Endodermal cell (in vitro differentiated cells): ENCODE results near the gene RS1. TPM values are rescaled to one million over a fixed set of nuclear protein-coding genes. Genes with fewer than 3 reads are reported as not detected.

Source experiments
- DNase-seq: peaks from one replicate; pipeline ENCODE4 v3.0.0-alpha.2; 2017
- H3K27ac ChIP-seq: 2 replicates; pipeline ENCODE4 v1.5.1; 2013; ENCODE audit warnings: mild to moderate bottlenecking, low read depth, low read length, moderate library complexity
- H3K27me3 ChIP-seq: 2 replicates; pipeline ENCODE4 v1.6.1; 2013; ENCODE audit warnings: mild to moderate bottlenecking, low read length, moderate library complexity; ENCODE audit not compliant: insufficient read depth, control insufficient read depth, poor library complexity, severe bottlenecking
- H3K36me3 ChIP-seq: 2 replicates; pipeline ENCODE4 v1.7.0; 2013; ENCODE audit warnings: mild to moderate bottlenecking, low read length, moderate library complexity; ENCODE audit not compliant: control insufficient read depth, insufficient read depth
- H3K4me1 ChIP-seq: one replicate; pipeline ENCODE4 v1.7.0; 2013; ENCODE audit warnings: low read length; ENCODE audit not compliant: control insufficient read depth, insufficient read depth
- H3K4me3 ChIP-seq: 2 replicates; pipeline ENCODE4 v1.5.1; 2013; ENCODE audit warnings: mild to moderate bottlenecking, low read length, moderate library complexity
- H3K9ac ChIP-seq: 2 replicates; pipeline ENCODE4 v1.6.1; 2013; ENCODE audit warnings: mild to moderate bottlenecking, low read length, moderate library complexity; ENCODE audit not compliant: poor library complexity, severe bottlenecking; ENCODE audit errors: extremely low read depth
- H3K9me3 ChIP-seq: 2 replicates; pipeline ENCODE4 v1.6.1; 2013; ENCODE audit warnings: mild to moderate bottlenecking, low read length, moderate library complexity; ENCODE audit not compliant: control insufficient read depth
- H3K27ac Mint-ChIP-seq: 2 replicates; pipeline ENCODE4 v1.8.0; 2020; ENCODE audit warnings: mixed read lengths
- H3K27me3 Mint-ChIP-seq: 2 replicates; pipeline ENCODE4 v1.8.0; 2021; ENCODE audit warnings: mild to moderate bottlenecking, mixed read lengths; ENCODE audit not compliant: insufficient read depth
- H3K36me3 Mint-ChIP-seq: 2 replicates; pipeline ENCODE4 v1.8.0; 2020; ENCODE audit warnings: low read depth, mixed read lengths
- H3K4me1 Mint-ChIP-seq: 2 replicates; pipeline ENCODE4 v1.8.0; 2020; ENCODE audit warnings: mixed read lengths
- H3K4me3 Mint-ChIP-seq: 2 replicates; pipeline ENCODE4 v1.8.0; 2020; ENCODE audit warnings: mild to moderate bottlenecking, moderate library complexity, mixed read lengths
- H3K9me3 Mint-ChIP-seq: 2 replicates; pipeline ENCODE4 v1.8.0; 2020; ENCODE audit warnings: mild to moderate bottlenecking, mixed read lengths
- WGBS, 2 experiments: methylation state at CpG; one replicate each; pipeline versions ENCODE4 v1.1.5 to v1.1.7; 2013; ENCODE audit warnings: missing lambda C conversion rate in 2 of 2, mixed read lengths in 1 of 2; ENCODE audit not compliant: insufficient coverage in 1 of 2, insufficient read length in 1 of 2; 5-methylcytosine and 5-hydroxymethylcytosine counted together
- total RNA-seq, 2 donors: library from RNA; stranded (reverse); fragmentation: NEBNext Ultra II Directional in 1 of 2; extraction: Animal tissue kit (Norgen Biotek cat#: 25700) in 1 of 2; gene quantifications; 2 replicates in 1 of 2; 3 replicates in 1 of 2; pipeline ENCODE4 v1.2.1, GENCODE V29; 2021
- TF ChIP-seq, protein P1 (sequence below): fragments of 200-600 bp; sonication (generic); conservative IDR thresholded peaks from 2 replicates; pipeline ENCODE4 v1.5.0; 2021; ENCODE audit warnings: antibody characterized with exemption, mild to moderate bottlenecking

Gene RS1
- total RNA-seq, 2 donors from 2014 or later: not detected

DNA sequence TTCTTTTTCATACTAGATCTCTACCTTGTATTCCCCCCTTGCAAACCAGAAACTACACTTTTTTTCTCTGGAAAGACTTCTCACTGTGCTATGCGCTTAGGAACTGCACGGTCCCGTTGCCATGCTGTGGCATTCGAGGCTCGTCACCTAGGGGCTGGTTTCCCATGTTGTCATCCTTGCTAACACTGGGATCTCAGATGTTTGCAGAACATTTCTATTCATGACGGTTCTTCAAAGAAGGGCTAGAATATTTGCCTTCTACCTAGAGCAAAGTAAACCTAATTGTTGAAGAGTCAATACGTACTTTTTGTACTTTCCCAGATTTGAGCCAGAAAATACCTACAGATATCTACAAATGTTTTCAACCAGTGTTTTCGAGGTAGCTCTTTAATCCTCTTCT, 41.0 kb downstream of the RS1 start:
- Histone ChIP-seq H3K27ac (no peak overlapping the region), H3K27me3 (no peaks in the 10 kb centered on the region), H3K4me1 (no peaks in the 10 kb centered on the region), H3K36me3 (peaks cover 33% of the 10 kb centered on the region), H3K9ac (no peak overlapping the region), H3K9me3 (peaks cover 10% of the 10 kb centered on the region), H3K4me3 (no peak overlapping the region)
- no peaks in the 10 kb centered on the region for H3K27me3 Mint-ChIP-seq
- peaks cover 65% of the 10 kb centered on the region for H3K9me3 Mint-ChIP-seq
- 91 to 93% methylated on average over 4 to 8 of the region's 8 CpGs for WGBS, 2 experiments
- H3K27ac Mint-ChIP-seq: no peak overlapping the region
- DNase-seq: no peak
- H3K4me3 Mint-ChIP-seq: no peak overlapping the region
- H3K4me1 Mint-ChIP-seq: no peaks in the 10 kb centered on the region
- TF ChIP-seq, protein P1, sequence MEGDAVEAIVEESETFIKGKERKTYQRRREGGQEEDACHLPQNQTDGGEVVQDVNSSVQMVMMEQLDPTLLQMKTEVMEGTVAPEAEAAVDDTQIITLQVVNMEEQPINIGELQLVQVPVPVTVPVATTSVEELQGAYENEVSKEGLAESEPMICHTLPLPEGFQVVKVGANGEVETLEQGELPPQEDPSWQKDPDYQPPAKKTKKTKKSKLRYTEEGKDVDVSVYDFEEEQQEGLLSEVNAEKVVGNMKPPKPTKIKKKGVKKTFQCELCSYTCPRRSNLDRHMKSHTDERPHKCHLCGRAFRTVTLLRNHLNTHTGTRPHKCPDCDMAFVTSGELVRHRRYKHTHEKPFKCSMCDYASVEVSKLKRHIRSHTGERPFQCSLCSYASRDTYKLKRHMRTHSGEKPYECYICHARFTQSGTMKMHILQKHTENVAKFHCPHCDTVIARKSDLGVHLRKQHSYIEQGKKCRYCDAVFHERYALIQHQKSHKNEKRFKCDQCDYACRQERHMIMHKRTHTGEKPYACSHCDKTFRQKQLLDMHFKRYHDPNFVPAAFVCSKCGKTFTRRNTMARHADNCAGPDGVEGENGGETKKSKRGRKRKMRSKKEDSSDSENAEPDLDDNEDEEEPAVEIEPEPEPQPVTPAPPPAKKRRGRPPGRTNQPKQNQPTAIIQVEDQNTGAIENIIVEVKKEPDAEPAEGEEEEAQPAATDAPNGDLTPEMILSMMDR: no peak
- peaks cover 42% of the 10 kb centered on the region for H3K36me3 Mint-ChIP-seq

DNA sequence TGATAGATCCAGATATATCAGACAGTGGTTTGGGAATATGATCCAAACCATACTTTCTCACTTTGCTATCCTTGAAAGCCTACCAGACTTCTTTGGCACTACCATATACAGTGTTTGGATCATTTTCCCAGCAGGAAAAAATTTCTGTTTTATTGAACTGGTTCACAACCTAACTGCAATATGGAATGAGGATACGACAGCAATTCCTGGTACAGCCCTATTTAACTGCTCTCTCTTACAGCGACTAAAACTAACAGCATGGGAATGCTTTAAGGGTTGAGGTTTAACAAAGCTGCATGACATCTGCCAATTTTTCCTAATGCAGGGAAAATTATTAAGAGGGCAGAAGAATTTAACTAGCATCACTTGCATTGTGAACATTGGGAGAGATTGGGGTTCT, 47.3 kb downstream of the RS1 start:
- peaks cover 27% of the 10 kb centered on the region for H3K36me3 Mint-ChIP-seq
- H3K4me3 Mint-ChIP-seq: no peak overlapping the region
- peaks cover 38% of the 10 kb centered on the region for H3K9me3 Mint-ChIP-seq
- no peak for DNase-seq
- H3K4me1 Mint-ChIP-seq: peaks cover 6% of the 10 kb centered on the region
- no peaks in the 10 kb centered on the region for H3K27me3 ChIP-seq
- peaks cover 32% of the 10 kb centered on the region for H3K36me3 ChIP-seq
- peaks cover 3% of the 10 kb centered on the region for H3K4me1 ChIP-seq
- H3K9ac ChIP-seq: no peak overlapping the region
- H3K27ac ChIP-seq: no peak overlapping the region
- no peaks in the 10 kb centered on the region for H3K27me3 Mint-ChIP-seq
- no peak overlapping the region for H3K4me3 ChIP-seq
- H3K9me3 ChIP-seq: no peaks in the 10 kb centered on the region
- TF ChIP-seq, protein P1: no peak
- no peak overlapping the region for H3K27ac Mint-ChIP-seq
- WGBS, 2 experiments: 94% methylated on average over 2 of the region's 2 CpGs; no CpG with 5 or more reads in 1 of the 2 experiments

DNA sequence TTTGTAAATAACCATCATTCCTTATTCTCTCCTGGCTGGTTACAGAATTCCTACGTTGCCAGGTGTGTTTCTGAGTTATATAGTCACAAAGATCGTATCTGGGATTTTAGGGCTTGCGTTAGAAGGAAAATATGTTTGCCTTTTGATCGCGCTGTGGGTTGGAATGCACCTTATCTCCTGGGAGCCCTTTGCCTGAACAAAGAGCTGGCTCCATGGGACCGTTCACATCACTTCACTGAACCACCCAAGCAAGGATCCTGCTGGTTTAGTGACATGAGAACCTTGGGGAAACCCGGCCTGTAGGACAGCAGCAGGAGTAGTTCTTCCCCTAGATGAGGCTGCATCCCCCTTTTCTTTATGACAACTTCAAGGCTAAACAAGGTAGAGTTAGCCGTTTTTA, 51.6 kb downstream of the RS1 start:
- Histone ChIP-seq H3K9ac (no peak overlapping the region), H3K36me3 (peaks cover 10% of the 10 kb centered on the region), H3K4me3 (peak overlapping the region; percentile 17), H3K27ac (no peak overlapping the region), H3K27me3 (no peaks in the 10 kb centered on the region), H3K4me1 (peaks cover 3% of the 10 kb centered on the region), H3K9me3 (no peaks in the 10 kb centered on the region)
- 84% methylated on average over 8 of the region's 8 CpGs; no CpG with 5 or more reads in 1 of the 2 experiments for WGBS, 2 experiments
- Mint-ChIP-seq H3K4me1 (peaks cover 6% of the 10 kb centered on the region), H3K9me3 (peaks cover 37% of the 10 kb centered on the region), H3K27ac (peak overlapping the region; percentile 60), H3K4me3 (no peak overlapping the region), H3K27me3 (no peaks in the 10 kb centered on the region), H3K36me3 (peaks cover 7% of the 10 kb centered on the region)
- TF ChIP-seq, protein P1: no peak
- DNase-seq: peak; percentile 50
